Endothelial cell of umbilical vein (primary cell): ENCODE measurements around the gene BACE1-AS. TPM values are rescaled to one million over a fixed set of nuclear protein-coding genes. Genes with fewer than 3 reads are reported as not detected.

Experiments used
- BruUV-seq: library from RNA; stranded (reverse); fragments of 400-500 nt; replicated peaks from 2 replicates; lab custom pipeline; 2021; lab: Mats Ljungman, UMichigan
- CTCF ChIA-PET: fragments of 300-600, 350-600 bp; sonication (Branson Sonifier 250); formaldehyde crosslinking; loops from one replicate; lab custom pipeline; 2021; ENCODE audit warnings: antibody characterized with exemption, inconsistent platforms; lab: Charles Lee
- POLR2A ChIA-PET: fragments of 300-600, 350-600 bp; sonication (Branson Sonifier 250); formaldehyde crosslinking; loops from one replicate; lab custom pipeline; 2021; ENCODE audit warnings: antibody characterized with exemption, inconsistent platforms; lab: Charles Lee
- DNase-seq: peaks from one replicate; pipeline ENCODE4 v3.0.0-alpha.2; 2011; ENCODE audit warnings: low read depth, low spot score
- FAIRE-seq: peaks from 2 replicates; lab custom pipeline; 2011; peaks lifted over from hg19 to GRCh38; lab: Jason Lieb, UNC
- H2AFZ ChIP-seq: 2 replicates; pipeline ENCODE4 v1.6.0; 2012; ENCODE audit warnings: low read depth, low read length, control low read depth, inconsistent platforms
- H3K27ac ChIP-seq: 2 replicates; pipeline ENCODE4 v1.5.1; 2011; ENCODE audit warnings: low read depth, mild to moderate bottlenecking, control low read depth, low read length, moderate library complexity; ENCODE audit not compliant: insufficient read depth
- H3K27me3 ChIP-seq, 2 experiments: 2 replicates each; pipeline versions ENCODE4 v1.6.0 to v1.6.1; 2011; ENCODE audit warnings: low read length in 2 of 2, mixed read lengths in 1 of 2; ENCODE audit not compliant: control insufficient read depth in 2 of 2, insufficient read depth in 2 of 2
- H3K36me3 ChIP-seq, 2 experiments: 2 replicates in 1 of 2; 3 replicates in 1 of 2; pipeline ENCODE4 v1.5.1; 2011; ENCODE audit warnings: low read length in 2 of 2, mild to moderate bottlenecking in 1 of 2, moderate library complexity in 1 of 2; ENCODE audit not compliant: control insufficient read depth in 2 of 2, insufficient read depth in 2 of 2; ENCODE audit errors: extremely low read depth in 1 of 2
- H3K4me1 ChIP-seq: 3 replicates; pipeline ENCODE4 v1.5.1; 2011; ENCODE audit warnings: mild to moderate bottlenecking, low read length; ENCODE audit not compliant: control insufficient read depth, insufficient read depth; ENCODE audit errors: extremely low read depth
- H3K4me2 ChIP-seq: 2 replicates; pipeline ENCODE4 v1.6.1; 2011; ENCODE audit warnings: low read length, control low read depth, mixed read lengths; ENCODE audit not compliant: insufficient read depth
- H3K4me3 ChIP-seq, 3 experiments: fragments of 200-600 bp in 1 of 3; sonication (generic), shearing (Covaris generic) in 1 of 3; replicated peaks in 1 of 3; 2 replicates each; pipeline ENCODE4 v1.5.1; 2011 to 2016; ENCODE audit warnings: control low read depth in 3 of 3, low read length in 3 of 3, mild to moderate bottlenecking in 2 of 3, inconsistent platforms in 1 of 3, low read depth in 1 of 3, moderate library complexity in 1 of 3; ENCODE audit not compliant: insufficient read depth in 1 of 3
- H3K79me2 ChIP-seq: 2 replicates; pipeline ENCODE4 v1.6.0; 2012; ENCODE audit warnings: low read length, inconsistent platforms; ENCODE audit not compliant: control insufficient read depth, insufficient read depth
- H3K9ac ChIP-seq: replicated peaks from 2 replicates; pipeline ENCODE3; 2011; ENCODE audit warnings: low read length, control low read depth; ENCODE audit not compliant: insufficient read depth; ENCODE audit errors: extremely low read depth
- H3K9me1 ChIP-seq: replicated peaks from 3 replicates; pipeline ENCODE4 v1.6.0; 2011; ENCODE audit warnings: mild to moderate bottlenecking, low read length; ENCODE audit not compliant: control insufficient read depth, insufficient read depth; ENCODE audit errors: extremely low read depth
- H3K9me3 ChIP-seq: replicated peaks from 2 replicates; pipeline ENCODE4 v1.5.1; 2012; ENCODE audit warnings: low read length, inconsistent platforms; ENCODE audit not compliant: control insufficient read depth, insufficient read depth
- H4K20me1 ChIP-seq: replicated peaks from 2 replicates; pipeline ENCODE3; 2011; ENCODE audit warnings: mild to moderate bottlenecking, low read length; ENCODE audit not compliant: control insufficient read depth, insufficient read depth; ENCODE audit errors: extremely low read depth
- CTCF ChIP-seq, 2 donors: IDR thresholded peaks; 1 replicate in 1 of 2; 2 replicates in 1 of 2; pipeline ENCODE4 v1.5.1; 2011; ENCODE audit warnings: low read length in 2 of 2, mild to moderate bottlenecking in 2 of 2, moderate library complexity in 2 of 2, control low read depth in 1 of 2, inconsistent platforms in 1 of 2, low read depth in 1 of 2; ENCODE audit not compliant: insufficient read depth in 1 of 2; ENCODE audit errors: extremely low read depth in 1 of 2
- EZH2 ChIP-seq: IDR thresholded peaks from 2 replicates; pipeline ENCODE4 v1.6.1; 2012; ENCODE audit warnings: borderline replicate concordance, low read depth, mild to moderate bottlenecking, moderate library complexity, low read length, inconsistent platforms; ENCODE audit not compliant: severe bottlenecking
- FOS ChIP-seq: IDR thresholded peaks from 2 replicates; pipeline ENCODE4 v1.6.1; 2011; ENCODE audit warnings: mild to moderate bottlenecking, low read length, moderate library complexity, borderline replicate concordance; ENCODE audit not compliant: insufficient read depth
- GATA2 ChIP-seq: IDR thresholded peaks from 2 replicates; pipeline ENCODE4 v1.7.0; 2011; ENCODE audit warnings: low read depth, mild to moderate bottlenecking, moderate library complexity, mixed read lengths, low read length; ENCODE audit not compliant: insufficient read length, insufficient read depth
- JUN ChIP-seq: IDR thresholded peaks from 2 replicates; pipeline ENCODE4 v1.6.1; 2011; ENCODE audit warnings: borderline replicate concordance, low read depth; ENCODE audit not compliant: insufficient read length, insufficient read depth
- MAX ChIP-seq: IDR thresholded peaks from 2 replicates; pipeline ENCODE4 v1.6.1; 2011; ENCODE audit not compliant: insufficient read depth, insufficient read length
- MYC ChIP-seq: IDR thresholded peaks from one replicate; pipeline ENCODE4 v1.6.1; 2011; ENCODE audit warnings: mild to moderate bottlenecking, low read depth, low read length
- POLR2A ChIP-seq: IDR thresholded peaks from 2 replicates; pipeline ENCODE4 v1.6.1; 2012; ENCODE audit warnings: low read depth, mild to moderate bottlenecking, control low read depth, low read length
- POLR2AphosphoS5 ChIP-seq: IDR thresholded peaks from 2 replicates; pipeline ENCODE4 v1.6.1; 2012; ENCODE audit warnings: low read depth, mild to moderate bottlenecking, control low read depth, low read length, moderate library complexity; ENCODE audit not compliant: insufficient read depth
- dilution Hi-C: fragments of 300-500 bp; cut with MboI; formaldehyde crosslinking; loops from one replicate; pipeline ENCODE4 v1.15.0; 2019; ENCODE audit warnings: low sequenced_read_pairs; ENCODE audit not compliant: extremely low pct_ligation_motif_present
- intact Hi-C: fragments of 100-400 bp; cut with micrococcal nuclease; formaldehyde crosslinking; loops from one replicate; pipeline ENCODE4 v1.10.0; 2022
- polyA plus RNA-seq, 4 experiments: library from polyadenylated mRNA; depleted of rRNA in 3 of 4; stranded (reverse) in 3 of 4; unstranded in 1 of 4; fragments of >200 nt; gene quantifications; 2 replicates each; pipeline versions ENCODE4 v1.2.1 to v1.2.3, GENCODE V29; 2011 to 2012; ENCODE audit warnings: missing spikeins in 1 of 4
- total RNA-seq: library from RNA; stranded (reverse); gene quantifications from 2 replicates; pipeline ENCODE4 v1.2.3, GENCODE V29; 2021

Gene BACE1-AS
- total and polyA plus RNA-seq, 2 donors (not counting 3 experiments of a cell fraction or from before 2014, with no cell fraction given) = 7.6 to 8.1 TPM

GRCh38 chr11:117255966-117256365, 35.2 kb upstream of the BACE1-AS start:
- Histone ChIP-seq H3K27me3 (no peaks in the 10 kb centered on the region), H2AFZ (no peak overlapping the region), H3K27ac (no peak overlapping the region), H3K9me1 (no peaks in the 10 kb centered on the region), H3K36me3 (peaks cover 2 to 4% of the 10 kb centered on the region in 2 experiments), H3K79me2 (no peaks in the 10 kb centered on the region), H3K4me1 (no peaks in the 10 kb centered on the region), H4K20me1 (no peaks in the 10 kb centered on the region), H3K9me3 (no peaks in the 10 kb centered on the region), H3K4me2 (no peak overlapping the region), H3K9ac (no peak overlapping the region), H3K4me3 (no peak overlapping the region)
- TF ChIP-seq EZH2 (no peak), JUN (no peak), POLR2AphosphoS5 (no peak), MYC (no peak), CTCF (IDR thresholded peaks at IDR 0.05; ENCODE audit: extremely low read depth in 1 of 2, insufficient read depth in 1 of 2, low read depth in 1 of 2, low read length in 2 of 2) (no peak), POLR2A (no peak), FOS (no peak), GATA2 (no peak), MAX (no peak)
- CTCF ChIA-PET = interaction anchor here (1.3 to 1.5 kb wide), 2 partner anchors 16 to 24 kb away, joined by 3 to 4 read pairs; partner anchors contain the start of genes PCSK7 and RNF214
- POLR2A ChIA-PET = no interaction called here
- BruUV-seq = no TSS peak
- intact Hi-C loops (no loop called here), dilution Hi-C loops (no loop called here)
- FAIRE-seq (no peak), DNase-seq (no peak)
